ENCODE measurements around the gene ABCC4. TPM values are rescaled to one million over a fixed set of nuclear protein-coding genes. Genes with fewer than 3 reads are reported as not detected.

Gene ABCC4
- total and polyA plus RNA-seq, 2 experiments from 2014 or later, result 4.3 to 12.2 TPM

DNA sequence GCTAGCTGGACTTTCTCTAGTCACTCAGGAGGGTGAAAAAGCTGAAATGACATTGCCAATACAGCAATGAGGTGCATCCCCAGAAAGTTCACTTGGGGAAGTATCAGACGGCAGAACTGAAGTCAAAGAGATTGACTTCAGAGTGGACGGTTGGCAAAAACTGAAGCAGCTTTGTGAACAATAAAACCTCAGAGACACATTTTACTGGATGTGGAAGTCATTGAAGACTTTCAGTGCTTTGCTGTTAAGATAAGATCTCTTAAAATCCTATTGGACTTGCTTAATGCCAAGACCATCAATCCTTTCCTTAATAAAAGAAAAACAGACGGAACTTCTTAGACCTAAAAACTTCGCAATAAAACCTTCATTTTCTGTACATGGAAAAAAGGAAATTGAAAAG, 103.7 kb downstream of the ABCC4 start:
- no peaks in the 10 kb centered on the region for H3K9me2 ChIP-seq (ENCODE audit: insufficient read depth)
- H3K36me3 ChIP-seq (ENCODE audit: insufficient read depth), result no peaks in the 10 kb centered on the region
- no peak overlapping the region for H3K27ac Mint-ChIP-seq
- H2AFZ ChIP-seq, result no peak overlapping the region
- H3K4me3 Mint-ChIP-seq, result no peak overlapping the region
- H3K9me3 Mint-ChIP-seq, result peaks cover 4% of the 10 kb centered on the region; the same call in 1 of the 3 replicates
- ATAC-seq (no peak), DNase-seq (ENCODE audit: low spot score) (no peak)
- peaks cover 2% of the 10 kb centered on the region; the same call in 2 of the 3 replicates for H3K4me1 Mint-ChIP-seq
- H4K20me1 ChIP-seq (replicated peaks; ENCODE audit: insufficient read depth), result no peaks in the 10 kb centered on the region; the same call in 1 of the 2 replicates
- H3K4me1 ChIP-seq (ENCODE audit: insufficient read depth), result no peaks in the 10 kb centered on the region; the same call in 1 of the 2 replicates
- no peaks in the 10 kb centered on the region for H3F3A ChIP-seq (replicated peaks; ENCODE audit: low read depth)
- no peak overlapping the region for H3K4me3 ChIP-seq
- H3K36me3 Mint-ChIP-seq (ENCODE audit: low read depth), result peaks cover 9% of the 10 kb centered on the region; the same call in 1 of the 3 replicates
- TF ChIP-seq EZH2phosphoT487 (IDR thresholded peaks at IDR 0.05; ENCODE audit: unreplicated experiment) (no peak), ZNF114 (CRISPR knock-in tag; IDR thresholded peaks at IDR 0.05) (no peak), NANOG (IDR thresholded peaks at IDR 0.05; ENCODE audit: borderline replicate concordance) (no peak), POLR2AphosphoS5 (IDR thresholded peaks at IDR 0.05; ENCODE audit: low read depth) (no peak), ETS1 (IDR thresholded peaks at IDR 0.05) (no peak), ZNF331 (CRISPR knock-in tag; IDR thresholded peaks at IDR 0.05; ENCODE audit: low read depth) (no peak), EZH2 (IDR thresholded peaks at IDR 0.05; ENCODE audit: low read depth, unreplicated experiment) (no peak), CTCF (conservative IDR thresholded peaks at IDR 0.05; ENCODE audit: low read depth in 2 of 2) (no peak), REST (IDR thresholded peaks at IDR 0.05; ENCODE audit: unreplicated experiment) (no peak), CREB1 (CRISPR knock-in tag; IDR thresholded peaks at IDR 0.05; ENCODE audit: low read depth) (no peak), ZNF462 (CRISPR knock-in tag; IDR thresholded peaks at IDR 0.05) (no peak), STAT1 (IDR thresholded peaks at IDR 0.05; ENCODE audit: unreplicated experiment) (no peak), JUNB (IDR thresholded peaks at IDR 0.05; ENCODE audit: unreplicated experiment) (no peak)
- H3K27me3 Mint-ChIP-seq (ENCODE audit: insufficient read depth, low read depth, poor library complexity), result peaks cover 2% of the 10 kb centered on the region
- H3K27me3 ChIP-seq (ENCODE audit: insufficient read depth), result no peaks in the 10 kb centered on the region
- no peaks in the 10 kb centered on the region for H3K79me2 ChIP-seq (replicated peaks; ENCODE audit: insufficient read depth)
- no peak overlapping the region for H3K27ac ChIP-seq (ENCODE audit: low read depth)
- H3K4me2 ChIP-seq, result no peak overlapping the region
